ENCODE results near the gene SYT14. TPM values are rescaled to one million over a fixed set of nuclear protein-coding genes. Genes with fewer than 3 reads are reported as not detected.
"Not testable (repeated sequence)": the region's sequence is repeated elsewhere in the genome, so short reads cannot be mapped to it uniquely, and the experiment has no call there.

SYT14 gene
- polyA plus RNA-seq, 5 donors, result 0.13 to 0.81 (median 0.27) TPM

DNA sequence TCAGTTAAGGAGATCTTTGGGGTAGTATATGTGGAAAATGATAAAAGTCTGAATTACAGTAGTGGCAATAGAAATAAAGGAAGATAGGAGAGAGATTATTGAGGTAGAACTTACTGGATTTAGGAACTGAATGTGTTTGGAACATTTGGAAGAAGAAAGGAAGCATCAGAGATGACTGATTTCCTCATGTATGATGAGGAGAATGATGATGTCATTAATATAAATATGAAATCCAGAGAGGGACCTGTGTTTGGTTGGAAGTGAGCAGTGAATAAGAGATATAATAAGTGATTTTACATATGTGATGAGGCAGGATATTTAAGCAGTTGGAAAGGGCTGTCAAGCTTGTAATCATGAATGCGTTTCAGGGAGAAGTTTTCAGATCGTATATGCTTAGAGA is 86.3 kb downstream of the SYT14 start:
- no peak for DNase-seq

DNA sequence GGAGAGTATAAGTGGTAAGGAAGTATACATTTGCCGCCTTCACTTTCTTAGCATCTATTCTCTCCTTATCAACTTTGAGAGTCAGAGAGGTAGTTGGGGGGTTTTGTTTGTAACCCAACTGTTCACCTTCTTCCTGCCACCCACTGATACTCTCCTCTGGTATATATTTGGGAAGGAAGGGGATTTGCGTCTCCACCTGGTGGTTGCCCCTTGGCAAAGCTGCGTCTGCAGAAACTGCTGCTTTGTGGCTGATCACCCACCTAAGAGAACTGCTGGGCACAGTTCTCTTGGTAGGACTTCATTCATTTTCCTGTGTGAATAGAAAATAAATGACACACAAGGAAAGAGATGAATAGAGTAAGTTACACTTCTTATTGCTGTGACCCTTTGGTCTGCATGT is 87.0 kb downstream of the SYT14 start:
- DNase-seq, result no peak

DNA sequence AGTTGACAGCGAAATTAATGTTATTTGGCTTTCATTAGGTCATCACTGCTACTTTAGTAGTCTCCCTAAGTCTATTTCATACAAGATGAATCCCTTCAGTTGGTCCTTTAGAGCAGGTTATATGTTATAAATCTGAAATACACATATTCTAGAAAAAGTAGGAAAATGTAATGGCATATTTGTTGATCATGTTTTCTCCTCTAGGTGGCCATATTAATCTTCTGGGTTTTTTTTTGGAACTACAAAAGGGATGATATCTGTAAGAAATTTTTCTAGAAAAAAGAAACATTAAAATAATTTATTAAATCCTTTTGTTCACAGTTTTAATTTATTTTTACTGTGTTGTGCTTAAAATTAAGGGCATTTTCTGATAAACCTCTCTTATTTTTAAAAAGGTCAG is 87.9 kb downstream of the SYT14 start:
- no peak for DNase-seq

DNA sequence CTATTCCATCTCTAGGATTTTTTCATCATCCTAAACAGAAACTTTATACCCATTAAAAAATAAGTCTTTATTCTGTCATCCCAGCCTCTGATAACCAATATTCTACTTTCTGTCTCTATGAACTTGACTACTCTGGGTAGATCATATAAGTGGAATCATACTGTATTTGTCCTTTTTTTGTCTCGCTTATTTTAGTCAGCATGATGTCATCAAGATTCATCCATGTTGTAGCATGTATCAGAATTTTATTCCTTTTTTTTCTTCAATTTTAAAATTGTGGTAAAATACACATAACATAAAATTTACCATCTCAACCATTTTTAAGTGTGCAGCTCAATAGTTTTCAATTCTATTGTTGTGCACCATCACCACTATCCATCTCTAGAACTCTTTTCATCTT is 90.0 kb downstream of the SYT14 start:
- no peak for DNase-seq

DNA sequence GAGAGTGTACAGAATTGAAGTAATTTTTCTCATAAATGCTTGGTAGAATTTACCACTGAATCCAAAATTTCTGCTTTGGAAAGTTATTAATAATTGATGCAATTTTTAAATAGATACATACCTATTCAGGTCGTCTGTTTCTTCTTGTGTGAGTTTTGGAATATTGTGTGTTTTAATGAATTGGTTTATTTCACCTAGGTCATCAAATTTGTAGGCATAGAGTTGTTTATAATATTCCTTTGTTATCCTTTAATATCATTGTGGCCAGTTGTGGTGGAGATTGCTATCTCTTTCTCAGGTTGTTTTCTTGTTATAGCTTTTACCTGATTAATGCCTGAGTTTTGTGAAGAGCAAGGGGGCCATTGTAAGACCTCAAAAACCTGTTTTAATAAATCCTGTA is 93.5 kb downstream of the SYT14 start:
- no peak for DNase-seq

DNA sequence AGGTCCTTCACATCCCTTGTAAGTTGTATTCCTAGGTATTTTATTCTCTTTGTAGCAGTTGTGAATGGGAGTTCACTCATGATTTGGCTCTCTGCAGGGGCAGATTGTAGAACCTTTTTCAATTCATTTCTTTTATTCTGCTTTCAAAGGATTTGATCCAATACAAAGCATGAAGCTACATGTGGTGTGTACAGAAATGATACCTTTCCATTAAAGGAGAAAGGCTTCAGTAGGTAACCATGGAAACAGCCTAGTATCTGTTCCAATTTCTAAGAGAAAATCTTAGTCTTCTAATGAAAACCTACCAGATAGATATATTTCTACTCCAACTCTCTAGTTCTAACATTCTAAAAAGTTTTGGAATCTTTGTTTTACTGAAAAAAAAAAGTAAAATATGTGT is 105.0 kb downstream of the SYT14 start:
- DNase-seq, result no peak

DNA sequence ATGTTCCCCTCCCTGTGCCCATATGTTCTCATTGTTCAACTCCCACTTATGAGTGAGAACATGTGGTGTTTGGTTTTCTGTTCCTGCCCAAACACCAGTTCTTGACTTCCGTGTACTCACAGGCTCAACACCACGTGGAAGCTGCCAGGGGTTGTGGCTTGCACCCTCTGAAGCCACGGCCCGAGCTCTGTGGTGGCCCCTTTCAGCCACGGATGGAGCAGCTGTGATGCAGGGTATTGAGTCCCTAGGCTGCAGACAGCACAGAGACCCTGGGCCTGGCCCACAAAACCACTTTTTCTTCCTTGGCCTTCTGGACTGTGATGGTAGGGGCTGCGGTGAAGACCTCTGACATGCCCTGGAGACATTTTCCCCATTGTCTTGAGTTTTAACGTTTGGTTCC is 111.6 kb downstream of the SYT14 start:
- no peak for DNase-seq

DNA sequence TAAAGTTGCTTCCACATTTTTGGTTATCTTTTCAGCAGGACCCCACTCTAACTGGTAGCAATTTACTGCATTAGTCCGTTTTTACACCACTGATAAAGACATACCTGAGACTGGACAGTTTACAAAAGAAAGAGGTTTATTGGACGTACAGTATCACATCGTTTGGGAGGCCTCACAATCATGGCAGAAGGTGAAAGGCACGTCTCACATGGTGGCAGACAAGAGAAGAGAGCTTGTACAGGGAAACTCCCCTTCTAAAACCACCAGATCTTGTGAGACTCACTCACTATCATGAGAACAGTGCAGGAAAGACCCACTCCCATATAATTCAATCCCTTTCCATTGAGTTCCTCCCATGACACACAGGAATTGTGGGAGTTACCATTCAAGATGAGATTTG is 112.5 kb downstream of the SYT14 start:
- DNase-seq, result not testable (repeated sequence)

DNA sequence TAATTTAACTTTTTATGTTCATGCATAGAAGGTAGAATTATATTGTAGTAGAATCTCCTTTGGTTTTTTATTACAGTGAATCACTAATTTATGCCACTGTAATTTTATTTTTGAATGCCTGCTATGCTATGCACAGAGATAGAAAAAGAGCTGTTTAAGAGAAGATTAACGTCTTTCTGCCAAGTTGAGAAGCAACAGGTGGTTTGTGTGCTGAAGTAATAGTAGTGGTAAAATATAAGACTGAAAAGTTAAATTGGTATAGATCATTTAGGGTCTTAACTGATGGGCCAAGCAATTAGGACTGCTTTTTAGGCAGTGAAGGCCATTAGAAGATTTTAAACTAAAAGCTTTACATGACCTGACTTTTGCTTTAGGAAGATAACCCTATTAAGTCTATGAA is 115.1 kb downstream of the SYT14 start:
- no peak for DNase-seq

DNA sequence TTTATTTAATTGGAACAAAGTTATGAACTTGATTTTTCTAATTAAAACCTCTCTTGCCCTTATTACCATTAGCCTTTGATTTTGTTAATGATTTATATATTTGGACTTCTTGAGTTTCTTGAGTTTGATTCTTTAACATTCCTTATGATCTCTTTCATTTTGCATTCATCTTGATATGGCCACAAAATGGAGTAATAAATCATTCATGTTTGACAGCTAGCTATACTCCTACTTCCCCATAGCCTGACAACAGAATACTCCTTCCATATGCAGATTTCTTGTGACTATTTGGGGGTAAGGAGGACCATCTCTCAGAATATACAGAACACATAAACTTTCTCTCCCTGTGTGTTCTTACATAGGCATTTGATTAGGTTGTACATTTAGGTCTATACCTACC is 119.6 kb downstream of the SYT14 start:
- no peak for DNase-seq

DNA sequence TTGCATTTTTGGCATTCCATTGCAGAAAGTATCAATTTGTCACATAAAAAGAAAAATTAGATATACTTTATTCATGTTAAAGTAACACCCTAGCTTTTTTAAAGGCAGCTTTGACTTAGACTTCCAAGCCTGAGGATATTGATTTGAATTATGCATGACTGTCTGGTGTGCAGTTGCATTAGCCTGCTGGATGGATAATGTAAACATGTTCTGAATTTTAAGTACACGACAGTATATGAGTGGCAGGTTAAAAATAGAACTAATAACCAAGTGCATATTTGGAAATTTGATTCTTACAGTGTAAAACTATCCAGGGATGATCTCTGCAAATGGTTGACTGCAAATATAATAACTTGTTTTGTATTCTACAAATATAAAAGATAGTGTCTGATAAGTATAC is 124.0 kb downstream of the SYT14 start:
- no peak for DNase-seq

DNA sequence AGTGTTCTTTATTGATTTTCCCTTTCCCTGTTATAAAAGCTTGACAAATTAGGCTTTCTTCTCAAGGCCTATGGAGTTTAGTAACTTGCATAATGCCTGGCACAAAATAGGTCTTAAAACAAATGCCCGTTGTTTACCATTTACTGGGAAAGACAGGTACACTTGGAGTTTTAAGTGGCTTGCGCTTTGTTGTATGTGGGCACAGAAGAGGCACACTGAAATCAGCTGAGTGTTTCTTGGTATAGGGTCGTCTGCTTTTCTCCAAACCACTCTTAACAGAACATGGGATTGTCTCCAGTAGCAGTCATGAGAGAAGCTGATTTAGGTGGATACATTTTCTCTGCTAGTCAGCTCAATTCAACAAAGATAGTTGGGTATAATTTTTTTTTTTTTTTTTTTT is 132.5 kb downstream of the SYT14 start:
- DNase-seq, result no peak

DNA sequence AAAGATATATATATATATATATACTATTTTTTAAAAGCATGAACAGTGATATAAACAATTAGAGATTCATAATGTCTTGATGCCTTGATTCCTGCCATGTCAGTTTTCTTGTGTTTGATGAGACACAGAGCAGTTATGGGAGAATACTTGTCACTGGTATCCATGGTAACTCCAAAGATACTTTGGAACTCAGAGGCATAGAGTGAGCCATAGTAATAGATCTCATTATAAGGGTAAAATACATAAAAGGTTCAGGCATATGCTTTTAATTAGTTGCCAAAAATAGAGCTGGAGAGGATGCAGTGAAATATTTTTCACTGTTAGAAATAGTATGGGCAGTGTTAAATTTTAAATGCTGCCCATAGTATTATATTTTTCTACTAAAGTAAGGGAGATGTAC is 134.1 kb downstream of the SYT14 start:
- DNase-seq, result no peak

DNA sequence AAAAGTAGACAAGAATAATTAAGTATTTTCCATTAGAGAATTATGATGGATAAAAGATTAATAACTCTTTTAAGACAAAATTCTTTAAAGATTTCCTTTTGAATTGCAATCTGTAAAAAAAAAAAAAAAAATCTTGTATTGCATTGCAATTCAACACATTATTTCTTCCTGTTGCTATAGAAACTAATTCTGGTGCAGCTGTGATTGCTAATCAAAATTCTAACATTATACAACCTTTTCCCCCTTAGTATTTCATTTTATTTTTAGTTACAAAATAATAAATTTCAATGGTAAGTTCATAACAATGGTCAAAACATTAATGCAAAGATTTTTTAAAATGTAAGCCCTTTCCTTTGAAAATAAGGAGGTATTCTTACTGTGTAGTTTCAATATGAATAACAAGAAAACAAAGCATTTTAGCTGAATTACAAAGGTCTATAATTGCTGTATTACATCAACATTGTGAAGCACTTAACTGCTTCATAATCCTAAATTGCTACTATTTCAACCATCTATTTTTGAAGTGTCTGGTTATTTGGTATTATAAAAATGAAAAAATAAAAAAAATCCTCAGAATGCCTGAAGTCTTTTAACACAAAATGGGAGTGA is 135.0 kb downstream of the SYT14 start:
- no peak for DNase-seq

DNA sequence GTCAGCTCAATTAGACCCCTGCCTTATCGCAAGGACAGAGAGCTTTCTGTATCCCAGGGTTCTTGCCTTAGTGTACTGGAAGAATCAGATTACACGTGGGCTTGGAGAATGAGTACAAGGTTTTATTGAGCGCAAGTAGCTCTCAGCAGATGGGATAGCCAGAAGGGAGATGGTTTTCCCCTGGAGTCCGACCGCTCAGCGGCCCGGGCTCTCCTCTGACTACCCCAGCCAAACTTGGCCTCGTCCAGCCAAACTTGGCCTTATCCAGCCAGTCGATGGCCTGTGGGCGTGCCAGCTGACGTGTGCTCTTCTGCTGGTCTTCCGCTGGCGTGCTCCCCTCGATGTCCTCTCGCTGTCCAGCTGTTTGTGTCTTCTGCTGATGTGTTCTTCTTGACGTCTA is 136.9 kb downstream of the SYT14 start:
- no peak for DNase-seq

DNA sequence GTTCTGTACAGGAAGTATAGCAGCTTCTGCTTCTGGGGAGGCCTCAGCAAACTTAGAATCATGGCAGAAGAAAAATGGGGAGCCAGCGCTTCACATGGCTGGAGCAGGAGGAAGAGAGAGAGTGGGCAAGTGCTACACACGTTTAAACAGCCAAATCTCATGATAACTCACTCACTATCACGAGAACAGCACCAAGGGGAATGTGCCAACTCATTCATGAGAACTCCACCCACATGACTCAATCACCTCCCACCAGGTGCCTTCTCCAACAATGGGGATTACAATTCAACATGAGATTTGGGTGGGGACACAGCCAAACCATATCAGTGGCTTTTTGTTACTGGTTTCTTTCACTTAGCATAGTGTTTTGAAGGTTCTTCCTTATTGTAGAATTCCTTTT is 138.6 kb downstream of the SYT14 start:
- no peak for DNase-seq

DNA sequence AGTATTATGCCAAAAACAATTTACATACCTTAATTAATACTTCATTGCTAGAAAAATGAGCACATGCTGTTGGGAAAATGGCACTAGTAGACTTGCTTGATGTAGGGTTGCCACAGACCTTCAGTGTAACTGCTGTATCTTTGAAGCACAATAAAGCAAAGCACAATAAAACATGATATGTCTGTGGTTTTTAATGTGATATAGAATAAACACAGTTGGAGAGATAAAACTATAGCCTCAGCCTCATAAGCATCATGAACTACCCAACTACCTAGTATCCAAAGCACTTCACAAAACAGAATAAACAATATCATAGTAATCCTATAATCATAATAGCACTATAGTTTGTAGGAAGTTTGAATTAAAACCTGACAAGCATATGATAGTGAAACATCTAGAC is 143.5 kb downstream of the SYT14 start:
- DNase-seq, result no peak

DNA sequence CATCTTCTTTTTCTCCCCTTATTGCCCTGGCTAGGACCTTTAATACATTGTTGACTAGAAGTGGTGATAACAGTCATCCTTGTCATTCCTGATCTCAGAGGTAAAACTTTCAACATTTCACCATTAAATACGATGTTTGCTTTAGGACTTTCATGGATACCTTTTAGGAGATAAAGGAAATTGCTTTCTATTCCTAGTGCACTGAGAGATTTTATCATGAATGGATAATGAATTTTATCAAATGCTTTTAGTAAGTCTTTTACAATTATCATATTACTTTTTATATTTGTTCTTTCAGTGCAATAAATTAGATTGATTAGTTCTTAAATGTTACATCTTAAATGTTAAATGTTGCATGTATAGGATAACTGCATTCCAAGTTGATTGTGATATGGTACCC is 147.3 kb downstream of the SYT14 start:
- no peak for DNase-seq

DNA sequence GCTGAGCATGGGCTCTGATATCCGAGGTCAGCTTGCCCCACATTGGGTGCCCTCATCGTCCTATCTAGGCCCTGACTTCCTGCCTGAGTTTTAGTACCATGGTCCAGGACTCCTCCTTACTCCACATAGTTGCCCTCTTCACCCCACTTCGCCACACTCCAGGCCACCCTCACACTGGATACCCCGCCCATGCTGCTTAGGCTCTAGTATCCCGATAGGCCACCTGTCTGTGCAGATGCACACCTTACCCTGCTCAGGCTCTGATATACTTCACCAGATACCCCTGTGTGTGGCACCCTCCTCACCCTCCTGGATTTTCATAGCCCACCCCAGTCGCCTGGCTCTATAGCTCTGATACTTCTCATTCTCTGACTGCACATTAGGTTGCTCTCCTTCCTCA is 149.0 kb downstream of the SYT14 start:
- DNase-seq, result no peak

DNA sequence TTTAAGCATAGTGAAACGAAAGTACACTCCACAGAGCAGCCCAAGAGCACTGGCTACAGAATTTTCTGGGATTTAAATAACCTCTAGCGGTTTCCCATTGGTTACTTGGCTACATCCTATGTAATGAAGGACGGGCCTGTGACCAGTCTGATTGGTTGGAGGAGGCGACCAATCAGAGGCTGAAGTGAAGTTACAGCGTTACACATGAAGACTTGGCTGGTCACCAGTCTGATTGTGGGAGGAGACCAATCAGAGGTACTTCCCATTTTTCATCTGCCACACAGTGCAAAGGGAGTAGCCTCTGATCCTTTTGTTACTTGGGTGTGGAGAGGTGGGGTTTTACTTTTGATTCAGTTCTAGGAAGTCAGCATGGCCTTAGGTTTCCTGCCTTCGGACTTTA is 151.8 kb downstream of the SYT14 start:
- DNase-seq, result no peak

DNA sequence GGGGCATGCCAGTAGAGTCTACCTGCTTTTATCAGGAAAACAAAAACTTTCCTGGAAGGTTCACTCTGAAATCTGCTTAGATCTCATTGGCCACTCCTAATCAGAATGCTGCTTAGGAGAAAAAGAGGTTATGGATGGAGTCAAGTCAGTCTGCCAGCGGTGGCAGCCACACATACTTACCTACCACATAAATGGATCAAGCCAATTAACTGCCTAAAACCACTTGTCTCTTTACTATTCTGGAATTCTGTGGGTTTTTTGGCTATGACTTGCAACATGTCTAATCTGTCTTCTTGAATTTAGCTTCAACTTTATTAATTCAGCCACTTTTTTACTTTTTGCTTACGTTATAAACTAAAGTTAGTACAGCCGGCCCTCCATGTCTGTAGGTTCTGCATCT is 154.3 kb downstream of the SYT14 start:
- no peak for DNase-seq

DNA sequence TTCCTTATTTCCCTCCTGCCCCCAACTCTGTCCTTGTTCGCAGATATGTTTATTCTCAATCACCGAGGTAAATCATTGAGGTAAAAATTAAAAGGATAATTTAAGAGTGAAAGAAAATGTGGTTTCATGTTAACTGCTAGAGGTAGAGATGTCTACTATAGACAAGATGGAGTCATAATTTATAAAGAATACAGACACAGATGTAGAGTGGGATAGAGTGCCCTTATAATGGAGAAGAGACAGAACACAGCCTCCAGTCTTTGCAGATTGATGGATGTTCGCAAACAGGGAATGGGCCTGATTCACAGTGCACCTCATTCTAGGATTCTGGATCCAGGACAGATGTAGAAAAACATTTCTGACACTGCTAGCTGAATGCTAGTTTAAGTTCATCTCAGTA is 155.4 kb downstream of the SYT14 start:
- DNase-seq, result no peak

DNA sequence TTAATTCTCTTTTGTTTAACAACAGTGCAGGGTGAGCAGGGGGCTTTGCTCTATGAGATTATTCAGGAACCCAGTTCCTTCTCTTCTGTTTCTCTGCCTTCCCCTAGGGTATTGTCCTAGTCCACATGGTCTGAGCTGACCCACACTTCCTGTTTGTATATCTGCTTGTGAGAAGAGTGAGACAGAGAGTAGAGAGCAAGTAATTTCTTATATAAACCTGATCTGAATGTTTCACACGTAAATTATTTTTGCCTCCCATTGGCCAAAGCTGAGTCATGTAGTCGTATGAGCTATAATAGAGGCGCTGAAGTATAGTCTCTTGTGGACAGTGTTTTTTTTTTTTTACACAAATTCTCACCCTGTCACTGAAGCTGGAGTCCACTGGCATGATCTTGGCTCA is 160.3 kb downstream of the SYT14 start:
- DNase-seq, result no peak

DNA sequence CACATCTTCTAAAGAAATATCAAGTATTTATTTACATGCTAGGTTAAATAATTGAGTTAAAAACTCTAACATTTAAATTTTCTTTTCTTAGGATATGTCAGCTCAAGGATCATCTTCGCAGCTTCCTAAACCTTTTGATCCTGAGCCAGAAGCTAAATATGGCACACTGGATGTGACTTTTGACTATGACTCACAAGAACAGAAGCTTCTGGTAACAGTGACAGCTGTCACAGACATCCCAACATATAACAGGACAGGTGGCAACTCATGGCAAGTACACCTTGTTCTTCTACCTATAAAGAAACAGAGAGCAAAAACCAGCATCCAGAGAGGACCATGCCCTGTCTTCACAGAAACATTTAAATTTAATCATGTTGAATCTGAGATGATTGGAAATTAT is 161.9 kb downstream of the SYT14 start:
- no peak for DNase-seq

DNA sequence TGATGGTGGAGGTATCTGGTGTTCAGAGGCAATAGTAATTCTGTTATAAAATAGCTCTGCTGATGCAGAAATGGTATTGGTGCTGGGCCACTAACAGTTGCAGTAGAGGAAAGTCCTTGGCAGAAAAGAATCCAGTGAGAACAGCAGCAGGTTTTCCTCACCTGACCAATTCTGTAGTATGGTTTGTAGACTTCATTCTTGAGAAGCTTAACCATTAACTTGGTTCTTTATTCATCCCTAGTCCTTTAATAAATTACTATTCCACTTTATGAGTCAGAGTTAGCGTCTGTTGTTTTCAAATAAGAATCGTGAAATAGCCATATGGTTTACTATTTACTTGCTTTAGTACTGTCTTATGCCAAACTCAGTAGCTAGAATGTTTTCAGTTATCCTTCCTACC is 166.1 kb downstream of the SYT14 start:
- no peak for DNase-seq

Data from right lung (tissue), 5 donors.